H9 (cell line): ENCODE results near the gene CLMP. TPM values are rescaled to one million over a fixed set of nuclear protein-coding genes. Genes with fewer than 3 reads are reported as not detected.

ENCODE experiments used
- DNase-seq: peaks from one replicate; pipeline ENCODE4 v3.0.0-alpha.2; 2017
- H2AFZ ChIP-seq: one replicate; pipeline ENCODE4 v1.6.1; 2013; ENCODE audit warnings: mild to moderate bottlenecking, low read length, control low read depth, moderate library complexity
- H2AK5ac ChIP-seq: 2 replicates; pipeline ENCODE4 v1.6.1; 2013; ENCODE audit warnings: low read length, control low read depth, mixed read lengths; ENCODE audit not compliant: insufficient read length
- H2BK120ac ChIP-seq: one replicate; pipeline ENCODE4 v1.6.1; 2013; ENCODE audit warnings: low read depth, mild to moderate bottlenecking, low read length, control low read depth, inconsistent platforms; ENCODE audit not compliant: poor library complexity, severe bottlenecking
- H2BK12ac ChIP-seq: 2 replicates; pipeline ENCODE4 v1.6.1; 2013; ENCODE audit warnings: low read length, control low read depth, mixed read lengths, low read depth; ENCODE audit not compliant: insufficient read length
- H2BK15ac ChIP-seq: 2 replicates; pipeline ENCODE4 v1.6.1; 2013; ENCODE audit warnings: low read depth, low read length, control low read depth
- H2BK20ac ChIP-seq: one replicate; pipeline ENCODE4 v1.6.1; 2013; ENCODE audit warnings: low read depth, mild to moderate bottlenecking, low read length, control low read depth, inconsistent platforms; ENCODE audit not compliant: poor library complexity, severe bottlenecking
- H2BK5ac ChIP-seq: 2 replicates; pipeline ENCODE4 v1.6.1; 2013; ENCODE audit warnings: low read length, control low read depth, mixed read lengths; ENCODE audit not compliant: insufficient read length
- H3K14ac ChIP-seq: 2 replicates; pipeline ENCODE4 v1.6.1; 2013; ENCODE audit warnings: low read length, control low read depth; ENCODE audit not compliant: insufficient read depth
- H3K18ac ChIP-seq: 2 replicates; pipeline ENCODE4 v1.6.1; 2013; ENCODE audit warnings: low read depth, mild to moderate bottlenecking, mixed read lengths, low read length, control low read depth; ENCODE audit not compliant: insufficient read length
- H3K23ac ChIP-seq: 2 replicates; pipeline ENCODE4 v1.6.1; 2013; ENCODE audit warnings: low read length, control low read depth, mixed read lengths, low read depth; ENCODE audit not compliant: insufficient read length
- H3K23me2 ChIP-seq: 2 replicates; pipeline ENCODE4 v1.6.1; 2013; ENCODE audit warnings: low read depth, mild to moderate bottlenecking, mixed read lengths, low read length, control low read depth; ENCODE audit not compliant: insufficient read length, poor library complexity, severe bottlenecking
- H3K27ac ChIP-seq: 2 replicates; pipeline ENCODE4 v1.5.1; 2013; ENCODE audit warnings: low read length, control low read depth, mixed read lengths, low read depth; ENCODE audit not compliant: insufficient read length
- H3K27me3 ChIP-seq: 2 replicates; pipeline ENCODE4 v1.6.1; 2013; ENCODE audit warnings: low read length, control low read depth, inconsistent platforms; ENCODE audit not compliant: insufficient read depth
- H3K4ac ChIP-seq: 2 replicates; pipeline ENCODE4 v1.6.1; 2013; ENCODE audit warnings: low read depth, mild to moderate bottlenecking, control low read depth, inconsistent platforms, low read length, moderate library complexity
- H3K4me1 ChIP-seq: 2 replicates; pipeline ENCODE4 v1.6.1; 2013; ENCODE audit warnings: low read length, control low read depth, inconsistent platforms; ENCODE audit not compliant: insufficient read depth
- H3K4me2 ChIP-seq: 2 replicates; pipeline ENCODE4 v1.6.1; 2013; ENCODE audit warnings: low read length, control low read depth, mixed read lengths; ENCODE audit not compliant: insufficient read length, insufficient read depth
- H3K56ac ChIP-seq: 2 replicates; pipeline ENCODE4 v1.6.1; 2013; ENCODE audit warnings: low read depth, mild to moderate bottlenecking, mixed read lengths, low read length, control low read depth; ENCODE audit not compliant: insufficient read length
- H3K79me1 ChIP-seq: 2 replicates; pipeline ENCODE4 v1.6.1; 2013; ENCODE audit warnings: low read depth, mild to moderate bottlenecking, moderate library complexity, low read length, control low read depth, inconsistent platforms; ENCODE audit not compliant: insufficient read depth, poor library complexity, severe bottlenecking
- H3K79me2 ChIP-seq: 2 replicates; pipeline ENCODE4 v1.6.1; 2013; ENCODE audit warnings: low read length, control low read depth, inconsistent platforms; ENCODE audit not compliant: insufficient read depth
- H3K9ac ChIP-seq: 2 replicates; pipeline ENCODE4 v1.6.1; 2013; ENCODE audit warnings: low read length, control low read depth, mixed read lengths; ENCODE audit not compliant: insufficient read length; ENCODE audit errors: extremely low read depth
- H3K9me3 ChIP-seq: one replicate; pipeline ENCODE4 v1.6.1; 2013; ENCODE audit warnings: low read depth, low read length, inconsistent platforms; ENCODE audit not compliant: control insufficient read depth
- H3T11ph ChIP-seq: one replicate; pipeline ENCODE4 v1.6.1; 2013; ENCODE audit warnings: mild to moderate bottlenecking, low read length, control low read depth, inconsistent platforms
- H4K20me1 ChIP-seq: one replicate; pipeline ENCODE4 v1.6.1; 2013; ENCODE audit not compliant: control insufficient read depth, insufficient read length, insufficient read depth
- H4K5ac ChIP-seq: 2 replicates; pipeline ENCODE4 v1.6.1; 2013; ENCODE audit warnings: low read depth, mild to moderate bottlenecking, mixed read lengths, low read length, control low read depth; ENCODE audit not compliant: insufficient read length
- H4K8ac ChIP-seq: replicated peaks from 2 replicates; pipeline ENCODE4 v1.6.1; 2013; ENCODE audit warnings: low read length, control low read depth, mixed read lengths, low read depth; ENCODE audit not compliant: insufficient read length
- H4K91ac ChIP-seq: 2 replicates; pipeline ENCODE4 v1.6.1; 2013; ENCODE audit warnings: low read depth, mild to moderate bottlenecking, moderate library complexity, mixed read lengths, low read length, control low read depth; ENCODE audit not compliant: insufficient read length
- H3K27ac Mint-ChIP-seq, 3 experiments: 2 replicates in 2 of 3; 3 replicates in 1 of 3; pipeline ENCODE4 v1.8.0; 2020 to 2021; ENCODE audit warnings: mixed read lengths in 3 of 3, mild to moderate bottlenecking in 1 of 3, moderate library complexity in 1 of 3
- H3K27me3 Mint-ChIP-seq: 2 replicates; pipeline ENCODE4 v1.8.0; 2021; ENCODE audit warnings: low read depth, mild to moderate bottlenecking, moderate library complexity, mixed read lengths
- H3K36me3 Mint-ChIP-seq, 3 experiments: 2 replicates in 2 of 3; 3 replicates in 1 of 3; pipeline ENCODE4 v1.8.0; 2020 to 2021; ENCODE audit warnings: low read depth in 3 of 3, mixed read lengths in 3 of 3; ENCODE audit not compliant: insufficient read depth in 1 of 3
- H3K4me1 Mint-ChIP-seq, 2 experiments: 2 replicates each; pipeline ENCODE4 v1.8.0; 2020; ENCODE audit warnings: mixed read lengths in 2 of 2
- H3K4me3 Mint-ChIP-seq, 2 experiments: 2 replicates in 1 of 2; 3 replicates in 1 of 2; pipeline ENCODE4 v1.8.0; 2020 to 2021; ENCODE audit warnings: mild to moderate bottlenecking in 2 of 2, mixed read lengths in 2 of 2, moderate library complexity in 1 of 2
- H3K9me3 Mint-ChIP-seq, 2 experiments: 2 replicates in 1 of 2; 3 replicates in 1 of 2; pipeline ENCODE4 v1.8.0; 2020; ENCODE audit warnings: mild to moderate bottlenecking in 2 of 2, mixed read lengths in 2 of 2, moderate library complexity in 1 of 2
- CTCF ChIP-seq: fragments of 200-600 bp; sonication (generic); conservative IDR thresholded peaks from 3 replicates; pipeline ENCODE4 v1.8.0; 2021; ENCODE audit warnings: antibody characterized with exemption, mild to moderate bottlenecking
- WGBS: extraction: QIAGEN DNeasy Blood & Tissue Kit; methylation state at CpG from one replicate; pipeline ENCODE4 v1.1.7; 2013; ENCODE audit warnings: missing lambda C conversion rate, low lambda C conversion rate, mixed read lengths; ENCODE audit not compliant: insufficient read length; ENCODE audit errors: extremely low coverage; 5-methylcytosine and 5-hydroxymethylcytosine counted together
- total RNA-seq: library from RNA; stranded (reverse); gene quantifications from 2 replicates; pipeline ENCODE4 v1.2.1, GENCODE V29; 2021

CLMP gene
- total RNA-seq, 1 experiment from 2014 or later = 13.8 TPM

- Histone ChIP-seq H4K20me1 (no peaks in the 10 kb centered on the region), H2BK20ac (no peak overlapping the region), H2AK5ac (no peak overlapping the region), H3K9ac (no peak overlapping the region), H3K79me2 (no peaks in the 10 kb centered on the region), H3K56ac (no peak overlapping the region), H2BK5ac (no peak overlapping the region), H3K79me1 (no peaks in the 10 kb centered on the region), H4K91ac (no peak overlapping the region), H2BK12ac (no peak overlapping the region), H3K14ac (no peak overlapping the region), H2AFZ (no peak overlapping the region), H3K23me2 (no peaks in the 10 kb centered on the region), H3K4me1 (no peaks in the 10 kb centered on the region), H3K27me3 (no peaks in the 10 kb centered on the region), H4K5ac (no peak overlapping the region), H3K18ac (no peak overlapping the region), H3K4me2 (no peak overlapping the region), H3T11ph (no peak overlapping the region), H2BK120ac (no peak overlapping the region), H3K27ac (no peak overlapping the region), H3K4ac (no peak overlapping the region), H4K8ac (no peak overlapping the region), H2BK15ac (no peak overlapping the region), H3K23ac (no peak overlapping the region), H3K9me3 (no peaks in the 10 kb centered on the region)
- Mint-ChIP-seq H3K27me3 (no peaks in the 10 kb centered on the region; the same call in 1 of the 2 replicates), H3K27ac (no peak overlapping the region), H3K36me3 (peaks cover 0 to 3% (median 2%) of the 10 kb centered on the region in 3 experiments; a peak in 2 of 7 replicates), H3K4me1 (peaks cover 11 to 15% of the 10 kb centered on the region in 2 experiments), H3K9me3 (no peaks in the 10 kb centered on the region), H3K4me3 (no peak overlapping the region)
- no peak for DNase-seq
- no peak for TF ChIP-seq CTCF
- WGBS = no CpG with 5 or more reads among the region's 3 CpGs
These were observed 50.3 kb downstream of the CLMP start for GRCh38 chr11:123144707-123145106.
